HG03039 (cell line): ENCODE results near the gene TMEM62.
"Not testable (repeated sequence)": the region's sequence is repeated elsewhere in the genome, so short reads cannot be mapped to it uniquely, and the experiment has no call there.

ENCODE experiments used
- ATAC-seq: cut with Tn5 transposase; IDR thresholded peaks from one replicate; pipeline ENCODE4 v1.9.1; 2021; ENCODE audit warnings: mild to moderate bottlenecking, moderate library complexity; ENCODE audit not compliant: unreplicated experiment

Gene TMEM62

GRCh38 chr15:43208052-43209002 is 74.9 kb downstream of the TMEM62 start:
- no peak for ATAC-seq

GRCh38 chr15:43209059-43209824 is 75.9 kb downstream of the TMEM62 start:
- ATAC-seq = no peak

DNA sequence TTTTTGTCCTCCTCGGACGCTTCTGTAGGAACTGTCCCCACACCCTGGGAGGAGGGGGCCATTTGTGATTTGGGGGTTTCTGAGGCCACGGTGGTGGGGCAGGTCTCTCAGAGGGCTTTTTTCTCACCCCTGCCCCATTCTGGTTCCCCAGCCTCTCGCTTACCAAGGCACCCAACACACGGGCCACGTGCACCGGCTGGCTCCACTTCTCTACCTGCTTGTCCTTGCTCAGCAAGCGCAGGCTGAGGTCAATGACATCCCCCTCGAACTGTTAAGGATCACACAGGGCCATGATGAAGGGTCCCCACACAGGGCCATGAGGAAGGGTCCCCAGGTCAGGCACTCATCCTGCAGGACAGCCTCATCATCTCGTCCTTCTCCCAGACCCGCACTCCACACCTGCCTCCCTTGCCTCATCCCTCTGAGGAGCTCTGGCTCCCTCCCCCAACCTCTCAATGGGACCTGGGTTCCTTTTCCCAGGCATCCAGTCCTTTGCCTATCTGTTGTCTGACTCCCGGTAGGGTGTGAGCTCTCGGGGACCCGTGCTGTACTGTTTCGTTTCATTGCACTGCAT is 76.9 kb downstream of the TMEM62 start:
- no peak for ATAC-seq

DNA sequence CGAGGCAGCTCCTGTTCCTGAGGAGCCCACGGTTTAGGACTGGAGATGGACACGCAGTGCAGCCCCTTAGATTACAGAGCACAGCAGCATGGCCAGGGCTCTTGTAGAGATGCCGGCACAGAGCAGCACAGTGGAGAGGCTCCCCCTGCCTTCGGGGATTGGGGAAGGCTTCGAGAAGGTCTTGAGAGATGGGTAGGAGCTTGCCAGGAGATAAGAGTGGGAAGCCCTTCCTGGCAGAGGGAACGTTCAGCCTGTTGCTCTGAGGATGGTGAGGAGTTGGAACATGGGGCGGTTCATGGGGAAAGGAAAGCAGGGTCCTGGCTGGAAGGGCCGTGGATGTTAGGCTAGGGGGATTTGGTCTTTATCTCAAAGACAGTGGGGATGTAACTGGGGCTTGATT is 77.4 kb downstream of the TMEM62 start:
- ATAC-seq = no peak

DNA sequence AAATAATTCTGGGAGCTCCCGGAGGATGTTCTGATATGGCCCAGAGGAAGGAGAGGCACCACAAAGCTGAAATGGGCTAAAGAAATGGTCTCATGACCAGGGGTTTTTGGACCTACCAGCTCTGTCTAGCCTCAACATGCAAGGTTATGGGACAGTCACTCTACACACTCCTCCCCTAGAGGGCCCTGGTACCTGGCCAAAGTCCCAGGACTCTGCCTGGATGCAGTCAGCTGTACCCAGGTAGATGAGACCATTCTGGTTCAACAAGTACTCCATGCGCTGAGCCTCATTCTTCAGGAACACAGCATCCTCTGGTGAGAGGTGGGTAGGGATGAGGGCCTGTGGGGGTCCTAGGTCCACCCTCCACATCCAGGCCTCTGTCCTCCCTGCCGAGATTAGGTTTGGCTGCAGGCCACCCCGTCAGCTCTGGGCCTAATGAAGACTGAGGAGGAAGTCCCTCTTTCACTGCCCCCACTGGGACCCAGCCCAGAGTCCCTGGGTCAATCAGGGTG is 77.9 kb downstream of the TMEM62 start:
- ATAC-seq = no peak

GRCh38 chr15:43212299-43212698 is 78.9 kb downstream of the TMEM62 start:
- no peak for ATAC-seq

DNA sequence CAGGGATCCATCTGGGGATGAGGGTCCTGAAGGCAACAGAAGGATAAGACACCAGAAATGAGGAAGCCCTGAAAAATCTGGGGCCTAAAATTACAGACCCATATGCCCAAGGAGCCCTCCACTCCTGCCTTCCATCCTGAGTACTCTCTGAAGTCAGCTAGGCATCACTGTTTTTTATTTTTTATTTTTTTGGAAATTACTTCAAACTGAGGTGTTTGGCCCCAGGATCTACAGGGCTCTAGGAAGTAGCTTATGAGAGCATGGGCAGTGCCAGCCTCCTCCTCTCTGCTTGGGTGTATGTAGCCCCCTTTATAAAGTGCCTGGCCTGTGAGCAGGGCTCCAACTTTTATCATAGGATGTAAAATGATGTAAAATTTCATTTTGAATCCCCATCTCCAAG is 79.6 kb downstream of the TMEM62 start:
- ATAC-seq = no peak

DNA sequence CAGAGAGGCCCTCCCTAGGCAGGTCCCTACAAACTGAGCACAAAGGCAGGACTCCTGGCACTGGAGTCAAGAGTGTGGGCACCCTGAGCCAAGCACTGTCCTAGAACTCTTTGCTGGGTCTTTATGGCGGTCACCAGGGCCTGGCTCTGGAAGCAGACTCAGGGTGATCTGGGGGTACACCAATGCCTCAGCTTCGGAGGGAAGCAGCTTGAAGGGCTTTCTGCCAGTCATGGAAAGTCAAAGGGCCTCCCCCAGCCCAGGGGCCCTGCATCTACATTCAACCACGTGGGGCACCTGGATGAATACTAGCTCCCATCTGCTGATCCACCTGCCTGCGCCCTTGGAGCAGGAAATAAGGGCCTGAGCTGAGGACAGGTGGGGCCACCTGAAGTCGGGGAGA is 80.1 kb downstream of the TMEM62 start:
- no peak for ATAC-seq

GRCh38 chr15:43214169-43214568 is 80.8 kb downstream of the TMEM62 start:
- ATAC-seq = no peak

- no peak for ATAC-seq
Measured at GRCh38 chr15:43214592-43215295, 81.4 kb downstream of the TMEM62 start.

DNA sequence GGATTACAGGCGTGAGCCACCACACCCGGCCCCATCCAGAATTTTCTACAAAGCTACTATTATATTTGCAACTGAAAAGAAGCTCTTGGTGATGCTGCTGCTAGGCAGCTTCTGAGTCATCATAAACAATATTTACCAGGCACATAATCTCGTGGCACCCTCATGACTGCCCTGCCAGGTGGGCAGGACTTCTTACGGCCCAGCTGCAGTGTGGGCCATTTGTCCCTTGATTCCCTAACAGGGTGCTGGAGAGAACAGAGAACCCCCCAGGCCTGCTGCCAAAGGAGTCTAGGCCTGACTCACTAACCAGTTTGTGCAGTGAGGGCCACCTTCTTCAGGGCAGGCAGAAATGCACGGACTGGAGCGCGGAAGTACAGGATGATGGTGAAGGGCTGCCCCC is 82.6 kb downstream of the TMEM62 start:
- ATAC-seq = no peak

GRCh38 chr15:43218908-43219706 is 85.7 kb downstream of the TMEM62 start:
- ATAC-seq = no peak

DNA sequence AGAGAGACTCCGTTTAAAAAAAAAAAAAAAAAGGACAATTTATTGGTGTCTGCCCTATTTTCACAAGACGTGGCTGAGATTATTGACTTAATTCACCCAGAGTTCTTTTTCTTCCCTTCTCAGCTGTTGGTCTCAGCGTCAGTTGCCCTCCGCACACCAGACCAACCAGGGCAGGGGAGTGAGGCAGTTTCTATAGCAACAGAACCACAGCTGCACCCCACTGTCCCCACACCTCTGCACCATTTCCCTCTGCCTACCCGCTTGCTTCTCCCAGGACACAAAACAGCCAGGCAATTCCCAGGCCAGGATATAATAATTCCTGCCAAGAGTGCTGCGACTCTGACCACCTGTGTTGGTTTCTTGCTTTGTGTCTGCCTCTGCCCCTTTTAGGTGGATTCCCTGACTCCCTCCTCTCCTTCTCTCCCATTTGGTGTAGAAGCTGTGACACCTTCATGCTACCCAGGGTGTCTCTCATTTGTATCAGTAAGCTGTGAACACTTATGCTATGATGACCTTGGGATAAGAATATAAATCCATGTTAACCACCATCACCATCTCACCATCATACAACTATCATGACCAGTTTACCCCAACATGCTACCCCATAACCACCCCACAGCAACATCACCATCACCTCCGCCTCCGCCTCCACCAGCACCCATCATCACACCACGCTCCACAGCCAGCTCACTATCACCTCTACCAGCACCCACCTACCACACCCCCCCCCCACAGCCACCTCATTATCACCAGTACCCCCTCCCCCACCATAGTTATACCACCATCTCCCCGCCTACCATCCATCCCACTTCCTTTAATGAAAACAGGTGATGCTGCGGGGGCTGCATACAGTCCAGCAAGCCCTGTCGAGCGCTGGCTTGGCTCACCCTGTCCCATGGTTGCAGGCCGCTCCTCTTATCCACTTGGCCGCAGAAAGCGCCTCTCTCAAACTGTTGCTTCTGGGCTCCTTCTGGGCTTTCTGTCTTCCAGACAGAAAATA is 86.8 kb downstream of the TMEM62 start:
- ATAC-seq = no peak

GRCh38 chr15:43220991-43221403 is 87.6 kb downstream of the TMEM62 start, which contains the start of gene EPB42:
TSS of gene EPB42 (minus strand) at chr15:43221018. CDS start at chr15:43220825, 193 bp downstream.
- ATAC-seq = no peak

- no peak for ATAC-seq
Measured at GRCh38 chr15:43221422-43221821, 88.0 kb downstream of the TMEM62 start.

GRCh38 chr15:43225201-43225949 is 92.0 kb downstream of the TMEM62 start:
- ATAC-seq = no peak

GRCh38 chr15:43225950-43226255 is 92.5 kb downstream of the TMEM62 start:
- not testable (repeated sequence) for ATAC-seq
